ENCODE results near the gene PPP1R9B. TPM values are rescaled to one million over a fixed set of nuclear protein-coding genes. Genes with fewer than 3 reads are reported as not detected.

PPP1R9B gene
- total RNA-seq, result 10 to 100 TPM; 22.7 to 24.3 TPM

GRCh38 chr17:50150354-50151040 lies at the start of gene PPP1R9B:
PPP1R9B (minus strand) TSS chr17:50150677; CDS start chr17:50150513, 164 bp downstream.

GRCh38 chr17:50165867-50166517 lies 15.5 kb upstream of the PPP1R9B start, which contains the start of gene SGCA:
SGCA (plus strand) TSS chr17:50166005; CDS start chr17:50166041, 36 bp downstream.

GRCh38 chr17:50129728-50130558 lies 20.5 kb downstream of the PPP1R9B start, which contains the start of gene SAMD14:
SAMD14 (minus strand) TSS chr17:50130160; CDS start chr17:50124959, 5,201 bp downstream.

GRCh38 chr17:50094753-50095619 lies 55.5 kb downstream of the PPP1R9B start, which contains the start of gene PDK2:
PDK2 (plus strand) TSS chr17:50095351; CDS start chr17:50095436, 85 bp downstream.

Other genes with a start within 250 kb of the PPP1R9B start
- gene DLX4, start 181.5 kb downstream of the PPP1R9B start, total RNA-seq, result not detected
- gene DLX3, start 155.5 kb downstream of the PPP1R9B start, total RNA-seq, result under 1 TPM in 1 of 2 donors, not detected in 1; under 0.01 TPM
- 10 to 100 TPM; 41.6 to 89.2 TPM for gene ITGA3, start 94.6 kb downstream of the PPP1R9B start, total RNA-seq
- gene PDK2, start 55.3 kb downstream of the PPP1R9B start, total RNA-seq, result 10 to 100 TPM; 23.6 to 30.3 TPM
- under 1 TPM; 0.33 to 0.34 TPM for gene SAMD14, start 20.5 kb downstream of the PPP1R9B start, total RNA-seq
- not detected for gene SGCA, start 15.3 kb upstream of the PPP1R9B start, total RNA-seq
- gene COL1A1, start 51.0 kb upstream of the PPP1R9B start, total RNA-seq, result 1 to 10 TPM; 2.1 to 10.0 TPM
- gene TMEM92, start 123.8 kb upstream of the PPP1R9B start, total RNA-seq, result not detected
- 10 to 100 TPM; 29.6 to 37.0 TPM for gene XYLT2, start 195.4 kb upstream of the PPP1R9B start, total RNA-seq
- gene MRPL27, start 222.5 kb upstream of the PPP1R9B start, total RNA-seq, result 10 to 100 TPM; 76.9 to 85.0 TPM
- 10 to 100 TPM in 1 of 2 donors, 1 to 10 TPM in 1; 5.5 to 15.7 TPM for gene EME1, start 222.6 kb upstream of the PPP1R9B start, total RNA-seq
- gene LRRC59, start 246.8 kb upstream of the PPP1R9B start, total RNA-seq, result 100 to 1,000 TPM in 1 of 2 donors, 10 to 100 TPM in 1; 82.6 to 177 TPM

All from melanocyte of skin (primary cell).